RKO (cell line): Measurements from ENCODE around the gene TLR6.
A peak's percentile ranks its signal among the peaks of the same experiment; 100 is the strongest.
"Not testable (repeated sequence)": the region's sequence is repeated elsewhere in the genome, so short reads cannot be mapped to it uniquely, and the experiment has no call there.

Experiments
- DNase-seq: peaks from one replicate; pipeline ENCODE4 v3.0.0-alpha.2; 2016; ENCODE audit warnings: low spot score

Gene TLR6

DNA sequence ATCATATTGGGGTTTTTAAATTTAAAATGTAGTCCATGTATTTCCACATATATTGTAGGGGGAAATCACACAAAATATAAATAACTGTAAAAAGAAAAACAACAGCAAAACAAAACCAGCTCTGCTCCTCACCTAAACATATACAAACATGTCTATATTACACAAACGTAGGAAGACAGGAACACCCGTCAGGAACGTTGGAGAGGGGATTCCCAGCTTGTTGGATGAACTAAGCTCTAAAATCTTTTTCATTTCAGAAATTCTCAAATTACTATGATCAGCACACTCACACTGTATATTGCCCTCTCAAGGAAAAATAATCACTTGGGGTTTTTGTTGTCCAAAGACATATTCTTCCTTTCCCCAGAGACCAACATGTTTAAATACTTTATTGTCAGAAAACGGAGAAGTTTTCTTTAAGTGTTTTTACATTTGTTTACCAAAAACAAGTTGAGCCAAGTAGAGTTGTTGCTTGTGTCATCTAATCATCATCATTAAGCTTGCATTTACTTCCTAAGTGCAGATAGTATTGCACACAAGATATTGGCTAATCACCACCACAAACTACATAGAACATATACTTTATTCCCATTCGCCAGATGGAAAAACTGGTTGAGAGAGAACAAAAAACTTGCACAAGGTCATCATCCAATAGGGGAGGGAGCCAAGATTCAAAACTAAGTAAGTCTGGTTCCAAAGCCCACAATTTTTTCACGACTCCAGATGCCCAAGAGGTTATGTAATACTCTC lies 71.4 kb downstream of the TLR6 start:
- no peak for DNase-seq

DNA sequence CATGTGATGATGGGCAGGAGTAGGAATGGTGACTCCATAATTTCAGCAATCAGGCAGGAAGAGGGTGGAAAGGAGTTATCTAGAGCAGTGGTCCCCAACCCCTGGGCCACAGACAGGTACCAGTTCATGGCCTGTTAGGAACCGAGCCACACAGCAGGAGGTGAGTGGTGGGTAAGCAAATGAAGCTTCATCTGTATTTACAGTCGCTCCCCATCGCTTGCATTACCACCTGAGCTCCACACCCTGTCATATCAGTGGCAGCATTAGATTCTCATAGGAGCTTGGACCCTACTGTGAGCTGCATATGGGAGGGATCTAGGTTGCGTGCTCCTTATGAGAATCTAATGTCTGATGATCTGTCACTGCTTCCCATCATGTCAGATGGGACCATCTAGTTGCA lies 72.5 kb downstream of the TLR6 start:
- no peak for DNase-seq

DNA sequence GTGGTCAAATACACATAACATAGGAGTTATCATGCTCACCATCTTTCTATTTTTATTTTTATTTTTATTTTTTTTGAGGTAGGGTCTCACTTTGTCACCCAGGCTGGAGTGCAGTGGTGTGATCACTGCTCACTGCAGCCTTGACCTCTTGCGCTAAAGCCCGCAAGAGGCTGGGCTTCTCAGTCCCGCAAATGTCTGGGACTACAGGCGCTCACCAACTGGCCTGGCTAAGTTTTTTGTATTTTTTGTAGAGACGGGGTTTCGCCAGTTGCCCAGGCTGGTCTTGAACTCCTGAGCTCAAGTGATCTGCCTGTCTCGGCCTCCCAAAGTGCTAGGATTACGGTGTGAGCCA lies 73.5 kb downstream of the TLR6 start:
- no peak for DNase-seq

DNA sequence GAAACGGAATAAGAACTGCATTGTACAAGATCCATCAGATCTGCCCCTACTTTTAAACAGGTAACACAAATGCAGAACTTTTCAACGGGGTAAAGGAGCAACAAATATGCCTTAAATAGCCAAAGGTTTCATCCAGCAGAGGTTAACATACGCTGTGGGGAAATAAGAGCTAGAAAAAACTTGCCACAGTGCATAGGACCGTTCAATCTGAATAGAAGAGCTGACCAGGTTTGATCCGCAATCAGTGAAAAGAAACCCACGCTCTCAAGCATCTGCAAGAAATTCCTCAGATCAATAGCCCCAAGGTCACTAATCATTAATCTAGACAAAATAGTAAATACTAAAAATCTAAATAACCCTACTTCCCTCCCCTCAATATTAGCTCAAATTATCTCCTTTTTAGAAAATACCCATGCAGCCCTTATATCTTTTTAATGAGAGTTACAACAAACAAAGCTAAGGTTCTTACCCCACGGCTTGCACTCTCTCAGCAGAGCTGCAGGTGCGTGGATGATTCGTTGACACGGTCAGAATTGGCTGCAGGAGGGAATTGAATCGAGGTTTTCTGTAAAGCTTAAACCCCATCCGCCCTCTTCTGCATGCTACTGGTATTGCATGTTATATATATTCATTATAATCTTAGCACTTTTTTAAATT lies 74.0 kb downstream of the TLR6 start, which contains the start of gene TLR10:
TSS of gene TLR10 (minus strand) at position 539 of the 657 bp plus-strand sequence. CDS start 7,400 bp downstream, outside the sequence.
- DNase-seq, result peak; percentile 61

DNA sequence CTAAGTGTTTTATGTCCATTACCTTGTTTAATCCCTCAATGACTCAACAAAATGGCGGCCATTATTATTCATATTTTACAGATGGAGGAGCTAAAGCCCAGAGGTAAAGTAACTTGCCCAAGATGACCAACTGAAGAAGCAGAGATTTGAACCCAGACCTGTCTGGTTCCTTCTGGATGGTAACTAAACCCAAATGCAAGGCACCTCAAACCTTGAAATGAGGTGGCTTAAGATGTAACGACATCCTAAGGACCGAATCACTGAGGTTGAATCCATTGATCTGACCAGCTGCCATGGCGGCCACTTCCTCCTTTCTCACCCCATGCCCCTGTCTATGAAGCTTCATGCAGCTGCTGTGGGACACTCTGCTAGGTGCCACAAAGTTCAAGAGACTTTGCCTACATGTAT lies 74.8 kb downstream of the TLR6 start:
- no peak for DNase-seq

GRCh38 chr4:38780833-38781484 lies 75.7 kb downstream of the TLR6 start:
- DNase-seq, result no peak

GRCh38 chr4:38779790-38780189 lies 76.8 kb downstream of the TLR6 start:
- DNase-seq, result no peak

DNA sequence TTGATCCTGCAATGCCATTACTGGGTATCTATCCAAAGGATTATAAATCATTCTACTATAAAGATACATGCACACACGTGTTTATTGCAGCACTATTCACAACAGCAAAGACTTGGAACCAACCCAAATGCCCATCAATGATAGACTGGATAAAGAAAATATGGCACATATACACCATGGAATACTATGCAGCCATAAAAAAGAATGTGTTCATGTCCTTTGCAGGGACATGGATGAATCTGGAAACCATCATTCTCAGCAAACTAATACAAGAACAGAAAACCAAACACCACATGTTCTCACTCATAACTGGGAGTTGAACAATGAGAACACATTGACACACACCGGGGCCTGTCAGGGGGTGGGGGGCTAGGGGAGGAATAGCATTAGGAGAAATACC lies 78.7 kb downstream of the TLR6 start:
- DNase-seq, result not testable (repeated sequence)

- no peak for DNase-seq
Measured at GRCh38 chr4:38775326-38775725, 81.3 kb downstream of the TLR6 start.

GRCh38 chr4:38774181-38774955 lies 82.2 kb downstream of the TLR6 start:
- no peak for DNase-seq
